Keratinocyte (primary cell): Measurements from ENCODE around the gene ADAM33.

Experiments used
- EZH2 ChIP-seq: IDR thresholded peaks from one replicate; pipeline ENCODE4 v1.6.1; 2012; ENCODE audit warnings: inconsistent platforms, mild to moderate bottlenecking, low read length, moderate library complexity
- TF ChIP-seq, protein P1 (sequence below), 3 experiments: IDR thresholded peaks in 1 of 3; conservative IDR thresholded peaks in 1 of 3; optimal IDR thresholded peaks in 1 of 3; 2 replicates in 2 of 3; 3 replicates in 1 of 3; pipeline versions ENCODE3 to v1.5.1; 2011; ENCODE audit warnings: low read length in 3 of 3, mild to moderate bottlenecking in 3 of 3, moderate library complexity in 2 of 3, control low read depth in 1 of 3, inconsistent platforms in 1 of 3; ENCODE audit not compliant: insufficient read depth in 2 of 3; ENCODE audit errors: extremely low read depth in 1 of 3

DNA sequence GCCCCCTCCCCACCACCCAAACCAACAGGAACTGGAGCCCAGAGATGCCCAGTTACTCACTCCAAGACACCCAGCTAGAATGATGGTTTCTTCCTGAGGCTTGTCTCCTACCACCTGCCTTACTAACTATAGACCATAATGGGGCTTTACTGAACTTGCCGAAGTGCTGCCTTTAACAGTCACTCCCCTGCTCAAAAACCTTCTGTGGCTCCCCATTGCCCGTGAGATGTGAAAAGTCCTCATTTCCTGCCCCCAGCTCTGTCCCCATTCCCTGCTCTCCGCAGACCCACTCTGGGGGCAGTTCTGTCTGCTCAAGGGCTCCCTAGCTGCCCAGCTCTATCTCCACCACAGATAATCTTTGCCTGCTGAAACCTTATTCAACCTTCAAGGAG lies 25.7 kb upstream of the ADAM33 start:
- TF ChIP-seq, protein P1, sequence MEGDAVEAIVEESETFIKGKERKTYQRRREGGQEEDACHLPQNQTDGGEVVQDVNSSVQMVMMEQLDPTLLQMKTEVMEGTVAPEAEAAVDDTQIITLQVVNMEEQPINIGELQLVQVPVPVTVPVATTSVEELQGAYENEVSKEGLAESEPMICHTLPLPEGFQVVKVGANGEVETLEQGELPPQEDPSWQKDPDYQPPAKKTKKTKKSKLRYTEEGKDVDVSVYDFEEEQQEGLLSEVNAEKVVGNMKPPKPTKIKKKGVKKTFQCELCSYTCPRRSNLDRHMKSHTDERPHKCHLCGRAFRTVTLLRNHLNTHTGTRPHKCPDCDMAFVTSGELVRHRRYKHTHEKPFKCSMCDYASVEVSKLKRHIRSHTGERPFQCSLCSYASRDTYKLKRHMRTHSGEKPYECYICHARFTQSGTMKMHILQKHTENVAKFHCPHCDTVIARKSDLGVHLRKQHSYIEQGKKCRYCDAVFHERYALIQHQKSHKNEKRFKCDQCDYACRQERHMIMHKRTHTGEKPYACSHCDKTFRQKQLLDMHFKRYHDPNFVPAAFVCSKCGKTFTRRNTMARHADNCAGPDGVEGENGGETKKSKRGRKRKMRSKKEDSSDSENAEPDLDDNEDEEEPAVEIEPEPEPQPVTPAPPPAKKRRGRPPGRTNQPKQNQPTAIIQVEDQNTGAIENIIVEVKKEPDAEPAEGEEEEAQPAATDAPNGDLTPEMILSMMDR (optimal IDR thresholded peaks at IDR 0.05 in 1 of 3, IDR thresholded peaks at IDR 0.05 in 1 of 3, conservative IDR thresholded peaks at IDR 0.05 in 1 of 3; ENCODE audit: extremely low read depth in 1 of 3, insufficient read depth in 2 of 3, low read length in 3 of 3) = no peak
- TF ChIP-seq EZH2 = no peak
